SK-N-SH treated with all-trans-retinoic acid at 6 μM for 48 hours (cell line): Measurements from ENCODE around the gene DPP6.

ENCODE experiments used
- CSRNP3 ChIP-seq: fragments of 250-450 bp; sonication (Bioruptor Pico); IDR thresholded peaks from 2 replicates; pipeline ENCODE4 v1.5.1; 2021; ENCODE audit warnings: mild to moderate bottlenecking, moderate library complexity
- ESRRG ChIP-seq: fragments of 250-450 bp; sonication (Bioruptor Pico); IDR thresholded peaks from 2 replicates; pipeline ENCODE4 v1.6.1; 2021; ENCODE audit warnings: mild to moderate bottlenecking
- ZC3H10 ChIP-seq: fragments of 250-450 bp; sonication (Bioruptor Pico); IDR thresholded peaks from 2 replicates; pipeline ENCODE4 v1.5.1; 2021; ENCODE audit warnings: mild to moderate bottlenecking, moderate library complexity
- ZFP30 ChIP-seq: fragments of 450-650 bp; formaldehyde crosslinking; IDR thresholded peaks from 2 replicates; pipeline ENCODE4 v1.5.0; 2022; ENCODE audit warnings: mild to moderate bottlenecking, moderate library complexity
- TF ChIP-seq, protein P1 (sequence below): fragments of 250-450 bp; sonication (Bioruptor Pico); IDR thresholded peaks from 2 replicates; pipeline ENCODE4 v1.5.1; 2020; ENCODE audit warnings: low read depth, mild to moderate bottlenecking, moderate library complexity

DNA sequence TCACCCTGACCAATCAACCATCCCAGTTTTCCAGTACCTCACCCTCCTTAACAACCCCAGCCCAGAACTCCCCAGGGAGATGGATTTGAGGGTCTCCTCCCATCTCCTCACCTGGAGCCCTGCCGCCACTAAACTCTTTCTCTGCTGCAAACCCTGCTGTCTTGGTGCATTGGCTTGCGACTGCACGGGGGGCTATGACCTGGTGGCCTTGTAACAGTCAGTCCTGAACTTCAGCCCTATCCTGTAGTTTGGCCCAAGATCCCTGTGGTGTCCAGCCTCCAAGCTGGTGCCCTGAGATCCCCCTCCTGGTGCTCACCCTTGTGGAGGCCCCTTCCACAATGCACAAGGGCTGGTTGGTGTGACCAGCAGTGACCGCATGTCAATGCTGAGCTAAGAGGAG is 858.8 kb downstream of the DPP6 start:
- no peak for TF ChIP-seq CSRNP3 (CRISPR knock-in tag)
- TF ChIP-seq ZFP30 (CRISPR knock-in tag), result no peak
- TF ChIP-seq, protein P1, sequence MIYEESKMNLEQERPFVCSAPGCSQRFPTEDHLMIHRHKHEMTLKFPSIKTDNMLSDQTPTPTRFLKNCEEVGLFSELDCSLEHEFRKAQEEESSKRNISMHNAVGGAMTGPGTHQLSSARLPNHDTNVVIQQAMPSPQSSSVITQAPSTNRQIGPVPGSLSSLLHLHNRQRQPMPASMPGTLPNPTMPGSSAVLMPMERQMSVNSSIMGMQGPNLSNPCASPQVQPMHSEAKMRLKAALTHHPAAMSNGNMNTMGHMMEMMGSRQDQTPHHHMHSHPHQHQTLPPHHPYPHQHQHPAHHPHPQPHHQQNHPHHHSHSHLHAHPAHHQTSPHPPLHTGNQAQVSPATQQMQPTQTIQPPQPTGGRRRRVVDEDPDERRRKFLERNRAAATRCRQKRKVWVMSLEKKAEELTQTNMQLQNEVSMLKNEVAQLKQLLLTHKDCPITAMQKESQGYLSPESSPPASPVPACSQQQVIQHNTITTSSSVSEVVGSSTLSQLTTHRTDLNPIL (CRISPR knock-in tag), result no peak
- TF ChIP-seq ESRRG, result no peak
- TF ChIP-seq ZC3H10 (CRISPR knock-in tag), result no peak
